T-helper 2 cell (primary cell): ENCODE measurements around the gene ANKRD39.

ENCODE experiments used
- DNase-seq, 5 experiments: peaks; one replicate each; pipeline versions ENCODE4 v3.0.0 to v3.0.0-alpha.2; 2012 to 2022

ANKRD39 gene

DNA sequence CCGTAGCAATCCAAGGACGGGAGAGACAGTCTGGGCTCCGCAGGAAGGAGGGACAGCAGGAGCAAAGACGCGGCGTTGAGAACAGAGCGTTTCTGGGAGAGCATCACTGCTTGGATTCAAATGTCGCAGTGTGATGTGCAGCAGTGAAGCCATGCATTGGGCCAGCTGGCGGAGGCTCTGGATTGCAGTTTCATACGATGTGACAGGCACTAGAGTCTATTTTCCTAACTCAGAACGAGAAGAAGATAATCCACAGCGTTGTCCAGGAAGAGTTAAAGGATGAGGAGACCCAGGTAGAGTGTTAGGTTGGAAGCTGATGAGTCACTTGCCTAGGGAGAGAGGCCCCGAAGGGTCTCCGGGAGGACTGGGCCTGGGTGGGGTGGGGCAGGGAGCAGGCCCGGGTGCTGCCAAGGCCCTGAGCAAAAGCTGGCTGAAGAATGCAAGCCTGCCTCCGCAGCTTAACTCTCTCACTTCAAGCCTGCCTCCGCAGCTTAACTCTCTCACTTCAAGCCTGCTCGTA, 29.7 kb upstream of the ANKRD39 start:
- DNase-seq: no peak

DNA sequence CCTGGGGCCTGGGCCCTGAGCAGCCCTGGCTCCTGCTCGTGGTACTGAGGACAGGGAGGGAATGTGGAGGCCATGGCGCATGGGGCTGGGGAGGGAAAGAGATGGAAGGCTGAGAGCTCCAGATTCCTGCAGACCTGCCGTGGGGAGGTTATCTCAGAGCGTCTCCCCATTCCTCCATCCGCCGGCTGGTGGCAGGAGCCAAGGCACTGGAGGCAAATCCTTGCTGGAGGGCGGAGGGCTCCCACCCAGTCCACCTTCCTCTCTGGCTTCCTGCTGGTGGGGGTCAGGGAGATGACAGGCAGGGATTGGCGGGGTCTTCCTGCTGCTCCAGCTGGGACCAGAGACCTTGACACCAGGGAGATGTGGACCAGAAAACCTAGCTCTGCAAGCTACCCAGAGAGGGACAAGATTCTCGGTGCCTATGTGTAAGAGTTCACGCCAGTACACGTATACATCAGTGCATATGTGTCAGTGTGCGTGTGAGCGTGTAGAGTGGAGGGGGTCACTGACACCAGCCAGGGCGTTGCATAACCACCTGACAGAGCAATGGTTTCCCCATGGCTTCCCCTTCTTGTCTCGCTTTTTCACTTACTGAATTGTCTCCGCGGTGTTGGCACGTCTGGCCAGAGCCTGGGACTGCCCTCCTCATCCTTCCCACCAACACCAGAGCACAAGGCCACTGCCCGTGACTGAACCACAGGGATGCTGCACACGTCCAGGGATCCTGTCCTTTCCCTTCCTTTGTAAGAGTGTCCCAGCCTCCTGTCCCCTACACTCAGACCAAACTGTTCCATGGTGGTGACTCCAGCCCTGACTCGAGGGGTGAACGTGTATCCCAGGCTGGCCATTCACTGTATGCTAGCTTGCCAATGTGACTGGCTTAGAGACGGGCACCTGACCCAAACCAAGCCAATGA, 27.9 kb upstream of the ANKRD39 start:
- no peak for DNase-seq

DNA sequence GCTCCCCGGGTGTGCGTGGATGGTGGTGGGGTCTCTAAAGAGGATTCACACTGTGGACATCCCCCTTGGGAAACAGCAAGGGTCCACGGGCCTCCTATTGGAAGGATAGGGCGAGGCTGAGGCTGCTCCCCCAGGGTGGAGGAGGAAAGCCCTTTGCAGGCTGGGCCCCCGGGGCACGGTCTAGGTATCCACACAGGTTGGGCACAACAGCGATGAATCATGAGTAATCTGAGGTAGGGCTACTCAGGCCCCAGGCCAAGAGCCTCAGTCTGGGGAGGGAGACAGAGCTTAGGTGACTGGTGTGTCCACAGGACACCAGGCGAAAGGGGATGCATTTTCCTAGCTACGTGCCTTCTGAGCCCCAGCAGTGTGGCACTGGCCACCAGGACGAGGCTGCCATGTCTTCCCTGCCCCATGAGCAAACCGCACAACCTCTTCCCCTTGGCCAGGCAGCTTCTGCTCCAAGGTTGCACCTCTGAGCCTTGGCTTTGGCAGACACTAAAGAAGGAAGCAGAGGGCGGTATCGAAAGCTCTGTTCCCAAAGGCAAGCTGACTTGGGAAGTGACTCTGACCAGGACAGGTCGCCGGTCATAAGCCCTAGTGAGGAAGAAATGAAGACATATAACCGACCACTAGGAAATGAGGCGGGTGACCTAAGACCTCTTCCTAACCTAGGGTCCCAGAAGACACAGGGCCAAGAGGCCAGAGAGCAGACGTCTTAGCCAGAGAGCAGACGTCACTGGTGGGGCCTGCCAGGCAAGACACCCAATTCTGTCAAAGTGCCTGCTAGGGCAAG, 26.7 kb upstream of the ANKRD39 start:
- no peak for DNase-seq

DNA sequence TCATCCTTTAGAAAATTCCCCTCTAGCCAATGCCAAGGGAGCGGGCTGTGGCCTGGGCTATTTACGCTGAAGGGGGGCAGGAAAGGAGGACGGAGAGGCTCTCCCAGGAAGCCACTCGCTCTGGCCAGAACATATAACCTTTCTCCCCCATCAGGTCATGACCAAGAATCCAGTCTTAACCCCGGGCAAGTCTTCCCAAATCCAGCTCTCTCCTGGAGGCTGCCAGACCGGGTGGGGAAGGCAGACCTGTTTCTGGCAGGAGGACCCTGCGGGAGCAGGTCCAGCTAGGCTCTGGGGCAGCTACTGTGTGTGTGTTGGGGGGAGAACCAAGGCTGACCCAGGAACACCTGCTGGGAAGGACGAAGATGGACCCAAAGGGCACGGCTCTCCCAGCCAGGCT, 25.5 kb upstream of the ANKRD39 start:
- DNase-seq: no peak

DNA sequence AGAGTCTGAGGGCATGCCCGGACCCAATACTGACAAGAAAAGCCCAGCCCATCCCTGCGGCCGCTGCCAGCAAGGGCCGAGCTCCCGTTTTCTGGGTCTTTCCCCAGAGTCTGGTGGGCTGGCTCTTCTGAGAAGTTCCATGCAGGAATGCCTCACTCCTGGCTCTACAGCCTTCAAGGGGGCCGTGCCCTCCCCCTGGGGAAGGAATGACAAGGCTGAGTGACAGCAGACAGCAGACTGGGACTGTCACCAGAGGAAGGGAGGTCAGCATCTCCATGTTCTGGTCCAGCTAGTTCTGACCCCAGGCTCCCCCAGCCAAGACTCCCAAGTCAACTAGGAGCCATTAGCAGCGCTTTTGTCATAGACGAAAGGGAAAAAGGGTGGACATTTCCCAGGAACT, 25.1 kb upstream of the ANKRD39 start:
- DNase-seq: no peak

DNA sequence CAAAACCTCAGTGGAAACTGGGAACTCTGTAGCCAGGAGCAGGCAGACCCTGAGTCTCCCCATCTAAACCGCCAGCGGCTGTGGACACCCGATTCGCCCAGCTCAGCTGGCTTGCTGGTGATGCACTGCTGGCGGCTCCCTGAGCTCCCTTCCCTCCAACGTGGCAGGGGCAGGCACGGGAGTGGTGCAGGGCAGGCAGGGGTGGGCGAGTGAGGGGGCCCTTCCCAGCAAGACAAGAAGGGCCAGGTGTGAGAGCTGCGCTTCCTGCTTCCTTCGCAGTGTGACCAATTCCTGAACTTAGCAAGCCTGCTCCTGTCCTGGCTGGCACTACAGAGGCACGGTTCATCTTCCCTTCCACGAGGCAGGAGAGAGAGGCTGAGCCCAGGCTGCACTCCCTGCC, 24.4 kb upstream of the ANKRD39 start:
- DNase-seq: no peak

DNA sequence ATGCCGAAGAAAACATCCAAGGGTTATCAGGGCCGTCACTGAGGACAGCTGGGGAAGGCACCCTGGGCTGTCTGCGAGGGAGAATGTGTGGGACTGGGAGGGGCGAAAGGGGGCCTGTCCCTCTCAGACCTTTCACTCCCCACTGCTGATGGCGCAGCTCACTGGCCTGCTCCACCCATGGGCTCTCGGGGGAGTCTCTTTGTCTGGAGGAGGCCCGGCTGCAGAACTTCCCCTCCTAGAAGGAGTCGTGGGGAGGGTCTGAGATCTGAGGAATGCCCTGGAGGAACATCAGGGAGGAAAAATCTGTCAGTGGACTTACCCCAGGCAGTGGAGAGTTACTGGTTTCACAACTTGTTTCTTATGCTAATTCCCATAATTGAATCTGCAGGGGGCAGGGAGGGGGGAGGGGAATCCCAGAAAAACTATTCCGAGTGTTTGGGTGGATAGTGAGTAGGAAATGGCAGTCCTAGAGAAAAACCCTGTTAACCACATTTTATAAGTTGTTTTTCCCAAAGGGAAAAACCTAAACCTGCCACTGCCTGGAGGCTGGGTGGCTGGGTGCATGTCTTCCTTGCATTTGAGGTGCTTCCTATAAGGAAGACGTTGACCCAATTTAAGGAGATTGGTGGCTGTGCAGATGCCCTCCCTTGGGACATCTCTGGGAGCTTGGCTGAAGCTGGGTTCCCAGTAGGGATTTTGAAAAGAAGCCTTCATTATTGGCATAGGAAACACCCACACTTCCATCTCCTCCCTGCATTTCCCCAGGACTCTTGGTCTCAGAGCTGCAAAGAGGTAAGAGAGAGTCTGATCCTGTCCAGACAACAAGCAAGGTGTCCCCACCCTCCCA, 23.8 kb upstream of the ANKRD39 start:
- no peak for DNase-seq

DNA sequence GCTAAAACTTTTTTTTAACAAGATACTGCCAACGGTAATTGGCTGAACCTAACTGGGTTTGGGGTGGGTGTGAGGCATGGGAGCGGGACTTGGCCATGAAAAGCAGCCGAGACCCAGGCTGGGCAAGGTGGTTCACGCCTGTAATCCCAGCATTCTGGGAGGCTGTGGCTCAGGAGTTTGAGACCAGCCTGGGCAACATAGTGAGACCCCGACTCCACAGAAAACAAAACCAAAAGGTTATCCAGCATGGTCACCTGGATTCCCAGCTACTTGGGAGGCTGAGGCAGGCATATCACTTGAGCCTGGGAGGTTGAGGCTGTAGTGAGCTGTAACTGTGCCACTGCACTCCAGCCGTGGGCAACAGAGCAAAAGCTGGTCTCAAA, 23.1 kb upstream of the ANKRD39 start:
- no peak for DNase-seq

DNA sequence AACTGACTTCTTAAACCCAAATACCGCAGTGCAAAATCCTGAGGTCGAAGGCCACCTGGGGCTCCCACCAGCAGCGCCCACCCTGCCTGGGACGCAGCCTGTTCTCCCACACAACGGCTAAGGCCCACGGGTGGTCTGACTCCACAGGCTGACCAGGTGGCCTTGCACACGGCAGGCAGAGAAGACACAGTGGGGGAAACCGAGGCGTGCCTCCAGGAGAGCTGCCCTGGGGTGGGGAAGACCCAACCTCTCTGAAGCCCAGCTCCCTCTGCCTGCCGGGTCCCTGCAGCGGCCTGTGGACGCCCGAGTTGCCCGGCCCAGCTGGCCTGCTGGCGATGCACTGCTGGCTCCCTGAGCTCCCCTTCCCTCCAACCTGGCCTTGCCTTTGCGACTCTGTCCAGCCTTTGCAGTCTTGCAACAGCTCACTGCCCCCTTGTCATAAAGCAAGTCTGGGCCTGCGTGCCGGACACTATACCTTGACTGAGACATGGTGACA, 21.8 kb upstream of the ANKRD39 start:
- DNase-seq: no peak

DNA sequence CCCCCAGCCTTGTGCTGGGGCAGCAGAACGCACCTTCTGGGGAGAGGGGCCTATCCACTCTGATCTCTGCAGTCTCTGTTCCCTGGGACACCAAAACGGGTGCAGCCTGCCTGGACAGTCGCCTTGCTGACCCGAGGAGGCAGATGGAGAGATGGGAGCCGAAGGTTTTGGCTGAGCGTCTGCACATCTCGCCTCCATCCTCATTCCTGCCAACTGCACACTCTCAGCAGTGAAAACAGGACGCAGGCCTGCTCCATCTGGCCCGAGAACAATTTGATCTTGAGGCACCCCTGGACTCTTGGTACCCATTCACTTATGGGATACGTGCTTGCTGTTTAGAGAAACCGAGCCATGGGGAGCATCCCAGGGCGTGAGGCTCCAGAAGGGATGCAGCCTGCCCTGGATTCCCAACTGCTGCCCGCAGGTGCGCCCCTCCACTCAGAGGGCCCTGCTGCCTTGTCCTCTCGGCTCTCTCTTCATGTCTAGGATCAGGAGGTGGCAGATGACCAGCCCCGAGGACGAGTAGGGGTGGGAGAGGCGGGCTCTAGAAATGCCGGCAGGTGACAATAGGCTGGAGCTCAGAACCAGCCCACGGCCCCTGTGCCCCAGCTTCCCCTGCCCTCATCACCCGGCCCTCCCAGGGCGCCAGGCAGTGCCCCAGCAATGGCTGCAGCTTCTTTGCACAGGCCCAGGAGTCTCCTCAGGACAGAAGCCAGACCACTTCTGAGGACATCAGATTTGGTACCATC, 21.2 kb upstream of the ANKRD39 start:
- no peak for DNase-seq

DNA sequence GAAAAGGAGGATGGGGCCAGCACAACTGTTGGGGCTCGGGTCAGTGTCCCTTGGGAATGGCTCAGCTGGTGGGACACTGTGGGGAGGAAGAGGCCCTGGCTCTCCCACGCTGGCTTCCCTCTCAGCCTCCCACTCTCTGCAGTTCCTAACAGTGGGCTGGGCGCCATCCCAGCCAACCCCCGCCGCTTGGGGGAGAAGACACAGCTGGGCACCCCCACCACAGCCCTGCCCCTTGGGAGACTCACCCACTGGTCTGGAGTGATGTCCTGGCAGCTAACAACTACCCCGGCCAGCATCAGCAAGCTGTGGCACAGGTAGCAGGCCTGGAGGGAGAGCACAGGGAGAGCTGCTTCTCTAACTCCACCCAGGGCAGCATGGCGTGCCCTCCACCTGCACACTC, 20.4 kb upstream of the ANKRD39 start:
- no peak for DNase-seq

DNA sequence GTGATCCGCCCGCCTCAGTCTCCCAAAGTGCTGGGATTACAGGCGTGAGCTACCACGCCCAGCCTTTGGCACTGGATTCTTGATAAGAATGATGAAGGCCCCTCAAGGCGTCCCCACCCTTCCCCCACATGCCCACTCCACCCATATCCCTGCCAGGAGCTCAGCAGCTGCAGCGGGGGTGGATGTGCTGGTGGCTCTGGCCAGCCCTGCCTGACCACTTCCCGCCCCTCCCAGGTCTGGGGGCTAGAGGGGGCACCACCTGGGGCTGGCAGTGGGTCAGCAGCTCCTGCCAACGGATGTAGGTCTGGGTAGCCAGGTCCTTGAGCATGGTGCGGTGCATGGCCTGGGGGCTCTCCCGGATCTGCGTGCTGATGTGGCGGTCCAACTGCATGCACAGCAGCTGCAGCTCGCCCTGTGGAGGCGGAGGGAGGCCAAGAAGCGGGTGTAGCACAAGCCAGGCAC, 19.8 kb upstream of the ANKRD39 start:
- DNase-seq: no peak

DNA sequence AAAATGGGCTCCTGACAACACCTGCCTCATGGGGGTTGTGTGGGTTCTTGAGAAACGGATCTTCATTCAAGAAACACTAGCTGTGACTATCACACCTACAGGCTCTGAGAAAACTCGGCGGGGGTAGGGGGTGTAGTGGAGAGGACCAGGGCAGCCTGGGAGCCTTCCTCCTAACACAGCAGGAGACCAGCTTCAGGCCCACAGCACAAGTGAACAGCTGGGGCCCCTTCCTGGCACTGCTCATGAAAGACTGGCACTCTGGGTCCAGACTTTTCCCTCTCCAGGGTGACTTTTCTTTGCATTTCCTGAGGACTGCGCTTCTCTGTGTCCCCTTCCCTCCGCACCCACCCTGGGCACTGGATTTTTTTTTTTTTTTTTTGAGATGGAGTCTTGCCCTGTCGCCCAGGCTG, 19.2 kb upstream of the ANKRD39 start:
- no peak for DNase-seq

DNA sequence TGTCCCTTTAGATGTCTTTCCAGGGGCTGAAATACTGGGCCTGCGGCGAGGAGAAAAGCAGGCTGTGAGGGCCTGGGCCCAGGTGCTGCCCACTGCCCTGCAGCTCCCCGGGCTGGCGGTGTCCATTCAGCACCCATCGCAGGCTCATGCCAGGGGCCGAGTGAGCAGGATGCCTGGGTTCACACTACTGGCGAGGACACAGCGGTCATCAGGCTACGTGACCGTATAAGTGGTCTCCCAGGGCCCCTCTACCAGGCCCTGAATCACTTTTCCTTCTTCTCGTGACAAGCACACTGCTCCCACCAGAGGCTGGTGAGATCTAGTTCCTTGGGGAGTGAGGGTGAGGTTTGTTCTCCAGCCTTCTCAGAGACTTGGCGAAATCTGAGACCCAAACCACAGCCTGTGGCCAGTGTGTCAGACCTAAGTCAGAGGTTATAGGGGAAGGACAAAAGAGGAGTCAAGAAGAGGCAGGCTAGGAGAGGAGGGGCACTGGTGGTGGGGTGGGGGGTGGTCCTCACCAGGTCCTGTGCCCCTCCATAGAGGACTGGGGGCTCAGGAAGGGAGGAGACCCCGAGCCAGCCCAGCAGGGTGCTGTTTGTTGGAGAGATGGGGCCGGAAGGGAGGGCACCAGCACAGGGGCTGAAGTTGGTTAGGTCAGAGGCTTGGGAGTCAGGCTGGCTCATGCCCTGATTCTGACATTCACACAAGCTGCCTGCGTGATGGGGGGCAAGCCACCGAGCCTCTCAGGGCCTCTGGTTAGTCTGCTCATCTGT, 18.6 kb upstream of the ANKRD39 start:
- DNase-seq: no peak

DNA sequence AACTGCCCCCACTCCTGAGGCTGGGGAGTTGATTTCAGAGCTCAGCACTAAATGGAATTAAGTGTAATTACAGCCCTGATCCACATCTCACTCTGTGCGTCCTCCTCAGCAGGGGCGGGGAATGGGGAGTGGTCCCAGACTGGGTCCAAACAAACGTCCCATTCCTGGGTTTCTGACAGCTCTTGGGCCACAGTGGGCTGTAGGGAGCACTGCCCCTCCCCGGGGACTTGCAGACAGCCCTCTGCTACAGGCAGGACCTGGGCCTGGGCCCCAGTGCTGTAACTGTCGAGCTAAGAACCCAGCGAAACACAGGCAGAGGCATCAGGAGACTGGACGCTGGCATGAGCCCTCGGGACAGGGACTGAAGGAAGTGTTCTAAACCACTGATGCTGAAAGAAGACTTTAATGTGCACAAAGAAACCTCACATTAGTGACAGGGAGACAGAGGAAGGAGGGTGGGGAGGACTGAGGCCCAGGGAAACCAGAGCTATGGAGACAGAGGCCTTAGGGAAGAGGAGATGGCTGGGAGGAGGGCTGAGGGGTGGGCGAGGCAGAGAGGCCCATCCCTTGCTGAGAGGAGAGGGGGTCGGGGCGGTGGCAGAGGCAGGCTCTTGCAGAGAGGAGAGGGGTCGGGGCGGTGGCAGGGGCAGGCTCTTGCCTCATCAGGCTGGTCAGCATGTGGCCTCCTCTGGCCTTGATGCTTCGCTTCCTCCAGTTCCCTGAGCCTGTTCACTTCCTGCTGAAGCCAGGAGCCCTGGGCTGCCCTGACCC, 17.9 kb upstream of the ANKRD39 start:
- no peak for DNase-seq

DNA sequence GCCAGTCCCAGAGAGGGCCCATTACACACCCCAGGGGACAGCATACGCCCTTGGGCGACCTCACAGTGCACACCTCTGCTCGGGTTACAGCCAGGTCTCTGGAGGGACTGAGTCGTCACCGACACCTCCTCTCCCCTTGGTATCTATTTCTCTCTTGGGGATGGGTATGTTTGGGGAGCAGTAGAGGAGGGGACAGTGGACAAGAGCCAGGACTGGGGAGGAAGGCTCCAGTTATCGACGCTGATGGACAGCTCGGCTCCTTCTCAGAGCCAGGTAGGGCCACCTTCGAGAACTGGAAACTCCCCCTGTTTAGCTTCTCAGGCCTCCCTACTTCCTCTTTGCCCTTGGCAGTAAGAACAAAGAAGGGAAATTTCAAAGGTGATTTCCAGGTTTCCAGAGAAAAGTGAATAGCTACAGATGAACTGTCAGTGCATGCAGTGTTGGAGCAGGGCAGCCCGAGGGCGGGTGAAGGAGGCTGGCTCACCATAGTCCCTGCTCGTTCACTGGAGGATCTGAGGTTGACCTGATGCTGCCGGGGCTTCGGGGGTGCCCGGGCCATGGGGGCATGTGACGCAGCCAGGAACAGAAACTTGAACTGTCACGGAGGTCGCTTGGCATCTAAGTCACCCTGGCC, 16.5 kb upstream of the ANKRD39 start:
- no peak for DNase-seq

DNA sequence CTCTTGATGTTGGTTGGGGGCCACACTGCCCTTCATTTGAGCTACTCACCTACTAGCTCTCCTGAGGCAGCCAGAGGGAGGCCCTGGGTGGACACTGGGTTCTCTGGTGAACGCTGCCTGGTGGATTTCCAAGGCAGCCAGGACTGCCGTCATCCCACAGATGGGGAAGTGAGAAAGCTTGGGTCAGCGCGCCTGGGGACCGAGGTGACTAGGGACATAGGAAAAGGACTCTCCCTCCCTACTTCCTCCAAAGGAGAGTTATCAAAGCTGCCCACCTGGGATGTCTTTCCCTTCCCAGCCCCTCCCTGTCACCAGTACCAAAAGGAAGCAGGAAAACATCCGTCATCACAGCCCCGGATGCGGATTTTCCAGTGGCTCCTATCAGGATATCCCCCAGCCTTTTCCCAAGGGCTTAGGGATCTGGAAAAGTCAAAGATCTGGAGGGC, 15.9 kb upstream of the ANKRD39 start:
- DNase-seq: no peak

DNA sequence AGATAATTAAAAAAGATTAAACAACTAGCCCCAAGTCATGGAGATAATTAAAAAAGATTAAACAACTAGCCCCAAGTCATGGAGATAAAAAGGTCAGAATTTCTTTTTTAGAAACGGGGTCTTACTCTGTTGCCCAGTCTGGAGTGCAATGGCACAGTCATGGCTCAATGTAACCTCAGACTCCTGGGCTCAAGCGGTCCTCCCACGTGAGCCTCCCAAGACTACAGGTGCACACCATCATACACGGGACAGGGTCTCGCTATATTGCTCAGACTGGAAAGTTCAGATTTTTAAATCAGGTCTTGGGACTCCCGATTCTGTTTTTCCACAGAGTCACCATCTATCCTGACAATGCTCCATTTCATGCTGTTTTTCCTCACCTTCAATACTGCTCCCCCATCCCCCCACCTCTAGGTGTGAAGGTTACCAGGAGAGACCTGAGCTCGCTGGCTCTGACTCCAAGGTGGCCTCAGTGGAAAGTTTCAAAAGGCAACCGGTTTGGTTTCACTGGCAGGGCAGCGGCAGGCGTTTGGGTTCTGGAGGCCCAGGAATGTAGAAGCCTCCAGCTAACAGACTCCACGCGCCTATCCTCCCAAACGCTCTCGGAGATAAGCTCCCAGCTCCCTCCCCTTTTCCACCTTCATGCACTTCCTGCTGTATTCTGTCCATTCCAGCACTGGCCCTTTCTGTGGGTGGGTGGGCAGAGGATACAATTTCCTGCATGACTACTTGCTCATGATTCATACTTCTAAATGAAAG, 15.0 kb upstream of the ANKRD39 start:
- no peak for DNase-seq
